Heart left ventricle (tissue), 16 donors: Measurements from ENCODE around the gene VWDE. TPM values are rescaled to one million over a fixed set of nuclear protein-coding genes. Genes with fewer than 3 reads are reported as not detected.
A peak's percentile ranks its signal among the peaks of the same experiment; 100 is the strongest.
"Not testable (repeated sequence)": the region's sequence is repeated elsewhere in the genome, so short reads cannot be mapped to it uniquely, and the experiment has no call there.

Experiments used
- ATAC-seq, 4 donors: fragments of 200-7000 bp; cut with Tn5 transposase; one replicate each; pipeline ENCODE4 v1.9.1; 2020 to 2022; ENCODE audit warnings: moderate library complexity in 4 of 4, mild to moderate bottlenecking in 3 of 4, moderate number of reproducible peaks in 1 of 4
- DNase-seq, 5 donors: peaks; one replicate each; pipeline ENCODE4 v3.0.0-alpha.2; 2020
- H3K27ac ChIP-seq, 12 donors: fragments of 200-600 bp; sonication (generic) in 4 of 12; one replicate each; pipeline versions ENCODE4 v1.5.0 to v1.8.0; 2016 to 2022; ENCODE audit warnings: mild to moderate bottlenecking in 2 of 12
- H3K27me3 ChIP-seq, 9 donors: fragments of 200-600 bp; sonication (generic) in 2 of 9; one replicate each; pipeline versions ENCODE4 v1.5.1 to v1.8.0; 2016 to 2022; ENCODE audit warnings: mild to moderate bottlenecking in 3 of 9
- H3K36me3 ChIP-seq, 9 donors: fragments of 200-600 bp; sonication (generic) in 2 of 9; one replicate each; pipeline versions ENCODE4 v1.5.0 to v1.8.0; 2018 to 2022; ENCODE audit warnings: mild to moderate bottlenecking in 2 of 9
- H3K4me1 ChIP-seq, 12 donors: fragments of 200-600 bp; sonication (generic) in 4 of 12; one replicate each; pipeline versions ENCODE4 v1.5.0 to v1.8.0; 2016 to 2022; ENCODE audit warnings: mild to moderate bottlenecking in 3 of 12
- H3K4me3 ChIP-seq, 12 donors: fragments of 200-600 bp; sonication (generic) in 4 of 12; one replicate each; pipeline versions ENCODE4 v1.5.0 to v1.8.0; 2017 to 2022; ENCODE audit warnings: mild to moderate bottlenecking in 9 of 12, moderate library complexity in 4 of 12
- H3K9me3 ChIP-seq, 12 donors: fragments of 200-600 bp; sonication (generic) in 4 of 12; one replicate each; pipeline versions ENCODE4 v1.5.0 to v1.8.0; 2016 to 2022; ENCODE audit warnings: mild to moderate bottlenecking in 1 of 12
- POLR2A ChIP-seq, 2 donors: fragments of 450-650 bp; IDR thresholded peaks; one replicate each; pipeline ENCODE4 v1.6.1; 2017; ENCODE audit warnings: antibody characterized with exemption in 2 of 2, mild to moderate bottlenecking in 2 of 2, moderate library complexity in 2 of 2
- WGBS, 4 donors: extraction: QIAGEN DNeasy Blood & Tissue Kit in 2 of 4; methylation state at CpG; one replicate each; pipeline versions ENCODE4 v1.1.5 to v1.1.7; 2013 to 2018; 5-methylcytosine and 5-hydroxymethylcytosine counted together
- intact Hi-C, 10 donors: fragments of 100-400 bp; cut with DNase I; formaldehyde crosslinking; loops; one replicate each; pipeline versions ENCODE4 v1.11.1 to v1.14.2; 2022
- long read RNA-seq, 3 donors: library from polyadenylated mRNA; unstranded; transcript quantifications; one replicate each; pipeline ENCODE4 v2.0.0, GENCODE V29; 2020 to 2021
- polyA plus RNA-seq, 2 donors: library from polyadenylated mRNA; stranded (reverse); fragments of 200-250 nt; gene quantifications; one replicate each; pipeline ENCODE4 v1.2.3, GENCODE V29; 2013
- total RNA-seq, 9 donors: library from RNA; depleted of rRNA in 2 of 9; stranded (reverse); fragments of >200 nt in 2 of 9; fragmentation: NEBNext Ultra II Directional in 3 of 9; extraction: Animal tissue kit (Norgen Biotek cat#: 25700) in 3 of 9; gene quantifications; one replicate each; pipeline versions ENCODE4 v1.1.0 to v1.2.4, GENCODE V29; 2016 to 2023
- TF ChIP-seq, protein P1 (sequence below), 12 donors: fragments of 200-600 bp; sonication (generic) in 4 of 12; IDR thresholded peaks; one replicate each; pipeline versions ENCODE4 v1.5.0 to v1.8.0; 2018 to 2022; ENCODE audit warnings: antibody characterized with exemption in 12 of 12, mild to moderate bottlenecking in 5 of 12
- donor health status: ischemic (EF 13 %, LVEDD 7.1; RV severe dilation, severe dysfunction).
- donor health status: healthy with polysubstance abuse.
- donor health status: DM: no; HTN: yes; CAD: no.
- donor health status: DM: no; HTN: no; CAD: no.
- donor health status: ischemic (EF 25% LVEDD 6.9; RV normal size, moderate dysfunction).
- donor health status: ischemic (EF 25% LVEDD 5.7; RV mildly dilated, moderate dysfunction).
- donor health status: healthy.
- donor health status: DM: yes; HTN: yes; CAD: no.
- donor health status: ischemic (EF 35%, LVEDD 5.7; RV mildly dilated, moderate dysfunction).
- donor health status: nonischemic (EF 11% LVEDD 7.7; RV severe dilation, severe dysfunction).
- donor health status: DM: yes; HTN: yes; CAD: no.
- donor health status: PGD.
- donor health status: ischemic (EF 29% LVEDD 5.4; RV normal size, mild dysfunction).
- donor health status: nonischemic (EF 23%, LVEDD 6.1; RV moderate dilation, normal function).

Gene VWDE
- under 1 TPM in 3 of 9 donors, not detected in 6; 0.07 to 0.58 (median 0.27) TPM for total RNA-seq
- not detected for polyA plus RNA-seq
- long read RNA-seq, donor 1, full-length matches to known transcripts: 1 of 1 reads
- long read RNA-seq, donor 1, partial matches to known transcripts: 0 of 1 reads
- long read RNA-seq, donor 1, other reads (novel, unspliced or antisense): 0 of 1 reads
- long read RNA-seq, donor 2: 0 reads
- long read RNA-seq, donor 3: 0 reads

GRCh38 chr7:12403287-12404181 is at the start of gene VWDE:
Gene VWDE (minus strand): TSS chr7:12403865. CDS start chr7:12403716, 149 bp downstream.
- WGBS, 4 donors: 1% methylated on average over 50 to 54 of the region's 54 CpGs
- peaks cover 0 to 3% (median 0%) of the 10 kb centered on the region in 12 donors for H3K9me3 ChIP-seq
- TF ChIP-seq, protein P1, sequence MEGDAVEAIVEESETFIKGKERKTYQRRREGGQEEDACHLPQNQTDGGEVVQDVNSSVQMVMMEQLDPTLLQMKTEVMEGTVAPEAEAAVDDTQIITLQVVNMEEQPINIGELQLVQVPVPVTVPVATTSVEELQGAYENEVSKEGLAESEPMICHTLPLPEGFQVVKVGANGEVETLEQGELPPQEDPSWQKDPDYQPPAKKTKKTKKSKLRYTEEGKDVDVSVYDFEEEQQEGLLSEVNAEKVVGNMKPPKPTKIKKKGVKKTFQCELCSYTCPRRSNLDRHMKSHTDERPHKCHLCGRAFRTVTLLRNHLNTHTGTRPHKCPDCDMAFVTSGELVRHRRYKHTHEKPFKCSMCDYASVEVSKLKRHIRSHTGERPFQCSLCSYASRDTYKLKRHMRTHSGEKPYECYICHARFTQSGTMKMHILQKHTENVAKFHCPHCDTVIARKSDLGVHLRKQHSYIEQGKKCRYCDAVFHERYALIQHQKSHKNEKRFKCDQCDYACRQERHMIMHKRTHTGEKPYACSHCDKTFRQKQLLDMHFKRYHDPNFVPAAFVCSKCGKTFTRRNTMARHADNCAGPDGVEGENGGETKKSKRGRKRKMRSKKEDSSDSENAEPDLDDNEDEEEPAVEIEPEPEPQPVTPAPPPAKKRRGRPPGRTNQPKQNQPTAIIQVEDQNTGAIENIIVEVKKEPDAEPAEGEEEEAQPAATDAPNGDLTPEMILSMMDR (IDR thresholded peaks at IDR 0.05): no peak
- TF ChIP-seq POLR2A (IDR thresholded peaks at IDR 0.05): no peak
- ATAC-seq: peak in 1 of 4 donors; percentile 49
- H3K4me3 ChIP-seq: peak within 1 kb of the TSS in 11 of 12 donors; percentile 17 to 54 (median 39)
- H3K36me3 ChIP-seq: no peaks in the 10 kb centered on the region
- DNase-seq: peak in 2 of 5 donors; percentile 16 to 62
- H3K27ac ChIP-seq: no peak within 1 kb of the TSS
- intact Hi-C loops: no loop called here
- peaks cover 0 to 57% (median 11%) of the 10 kb centered on the region in 9 donors for H3K27me3 ChIP-seq
- peaks cover 0 to 15% (median 5%) of the 10 kb centered on the region in 12 donors for H3K4me1 ChIP-seq

DNA sequence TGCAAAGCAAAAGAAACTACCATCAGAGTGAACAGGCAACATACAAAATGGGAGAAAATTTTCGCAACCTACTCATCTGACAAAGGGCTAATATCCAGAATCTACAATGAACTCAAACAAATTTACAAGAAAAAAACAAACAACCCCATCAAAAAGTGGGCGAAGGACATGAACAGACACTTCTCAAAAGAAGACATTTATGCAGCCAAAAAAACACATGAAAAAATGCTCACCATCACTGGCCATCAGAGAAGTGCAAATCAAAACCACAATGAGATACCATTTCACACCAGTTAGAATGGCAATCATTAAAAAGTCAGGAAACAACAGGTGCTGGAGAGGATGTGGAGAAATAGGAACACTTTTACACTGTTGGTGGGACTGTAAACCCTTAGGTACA is 49.5 kb upstream of the VWDE start:
- intact Hi-C loops, H3K27ac ChIP-seq, H3K4me3 ChIP-seq, ATAC-seq, H3K27me3 ChIP-seq, DNase-seq, H3K9me3 ChIP-seq, H3K4me1 ChIP-seq, H3K36me3 ChIP-seq: not testable (repeated sequence)
- 84 to 100% (median 91%) methylated on average over 1 to 2 of the region's 2 CpGs for WGBS, 4 donors

DNA sequence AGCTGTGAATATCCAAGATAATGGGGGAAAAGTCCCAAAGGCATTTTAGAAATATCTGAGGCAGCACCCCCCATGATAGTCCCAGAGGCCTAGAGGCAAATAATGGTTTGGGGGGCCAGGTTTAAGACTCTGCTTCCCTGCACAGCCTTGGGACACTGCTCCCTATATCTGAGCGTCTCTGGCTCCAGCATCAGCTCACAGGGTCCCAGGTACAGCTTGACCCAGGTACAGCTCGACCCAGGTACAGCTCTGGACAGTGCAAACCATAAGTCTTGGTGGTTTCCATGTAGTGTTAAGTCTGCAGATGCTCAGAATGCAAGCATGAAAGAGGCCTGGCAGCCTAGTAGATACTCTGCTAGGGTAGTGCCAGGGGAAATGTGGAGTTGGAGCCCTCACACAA is 47.0 kb upstream of the VWDE start:
- no peaks in the 10 kb centered on the region for H3K27me3 ChIP-seq
- 45 to 63% (median 58%) methylated on average over 2 of the region's 2 CpGs for WGBS, 4 donors
- intact Hi-C loops: no loop called here
- ATAC-seq: peak in 1 of 4 donors; percentile 52
- H3K36me3 ChIP-seq: no peaks in the 10 kb centered on the region
- H3K9me3 ChIP-seq: peaks cover 0 to 3% (median 0%) of the 10 kb centered on the region in 12 donors
- no peak for TF ChIP-seq POLR2A (IDR thresholded peaks at IDR 0.05)
- TF ChIP-seq, protein P1 (IDR thresholded peaks at IDR 0.05): no peak
- H3K4me3 ChIP-seq: no peak overlapping the region
- no peaks in the 10 kb centered on the region for H3K4me1 ChIP-seq
- no peak overlapping the region for H3K27ac ChIP-seq
- no peak for DNase-seq

- Histone ChIP-seq H3K4me1 (no peaks in the 10 kb centered on the region), H3K4me3 (no peak overlapping the region), H3K27me3 (no peaks in the 10 kb centered on the region), H3K27ac (no peak overlapping the region), H3K36me3 (no peaks in the 10 kb centered on the region), H3K9me3 (no peaks in the 10 kb centered on the region)
- WGBS, 4 donors: 34 to 51% (median 44%) methylated on average over 3 of the region's 3 CpGs
- ATAC-seq: peak in 1 of 4 donors; percentile 42
- TF ChIP-seq, protein P1 (IDR thresholded peaks at IDR 0.05): no peak
- no peak for TF ChIP-seq POLR2A (IDR thresholded peaks at IDR 0.05)
- no peak for DNase-seq
- intact Hi-C loops: loop anchor here in 1 of 10 donors (10.0 kb wide), 1 partner anchor 50 kb away; no protein-coding TSS in a partner anchor
These were observed 41.1 kb upstream of the VWDE start for GRCh38 chr7:12444785-12445184.
